Ishikawa (cell line): ENCODE data around the gene RNASEL.

ENCODE experiments used
- CEBPB ChIP-seq: IDR thresholded peaks from 2 replicates; pipeline ENCODE4 v1.6.1; 2012
- CREB1 ChIP-seq: IDR thresholded peaks from 2 replicates; pipeline ENCODE4 v1.6.1; 2012; ENCODE audit warnings: low read depth
- EGR1 ChIP-seq: IDR thresholded peaks from 2 replicates; pipeline ENCODE4 v1.6.1; 2012
- EP300 ChIP-seq: IDR thresholded peaks from 2 replicates; pipeline ENCODE4 v1.6.1; 2012; ENCODE audit warnings: borderline replicate concordance
- FOXM1 ChIP-seq: IDR thresholded peaks from 2 replicates; pipeline ENCODE4 v1.6.1; 2012; ENCODE audit warnings: low read depth, borderline replicate concordance
- MAX ChIP-seq: IDR thresholded peaks from 2 replicates; pipeline ENCODE4 v1.6.1; 2012
- NFIC ChIP-seq: IDR thresholded peaks from 2 replicates; pipeline ENCODE4 v1.6.1; 2012
- RAD21 ChIP-seq: IDR thresholded peaks from 2 replicates; pipeline ENCODE4 v1.6.1; 2012; ENCODE audit warnings: low read depth
- REST ChIP-seq: IDR thresholded peaks from 2 replicates; pipeline ENCODE4 v1.6.1; 2012; ENCODE audit warnings: low read depth, mild to moderate bottlenecking
- TAF1 ChIP-seq: IDR thresholded peaks from 2 replicates; pipeline ENCODE4 v1.6.1; 2012; ENCODE audit warnings: low read depth, mild to moderate bottlenecking
- TCF12 ChIP-seq: IDR thresholded peaks from 2 replicates; pipeline ENCODE4 v1.6.1; 2012; ENCODE audit warnings: low read depth
- TEAD4 ChIP-seq: IDR thresholded peaks from 2 replicates; pipeline ENCODE4 v1.6.1; 2012
- USF1 ChIP-seq: IDR thresholded peaks from 2 replicates; pipeline ENCODE4 v1.6.1; 2012
- YY1 ChIP-seq: IDR thresholded peaks from 2 replicates; pipeline ENCODE4 v1.6.1; 2012; ENCODE audit warnings: low read depth
- ZBTB7A ChIP-seq: IDR thresholded peaks from 2 replicates; pipeline ENCODE4 v1.6.1; 2012; ENCODE audit warnings: low read depth

The RNASEL gene

GRCh38 chr1:182565537-182565936, 23.5 kb downstream of the RNASEL start:
- TF ChIP-seq MAX: no peak

GRCh38 chr1:182564406-182565004, 24.6 kb downstream of the RNASEL start:
- TF ChIP-seq USF1 (no peak), RAD21 (no peak), TCF12 (no peak), YY1 (no peak), EP300 (no peak), FOXM1 (no peak), NFIC (no peak), ZBTB7A (no peak), CEBPB (no peak), EGR1 (no peak), CREB1 (no peak), REST (no peak), MAX (no peak)

- TF ChIP-seq FOXM1: no peak
- TF ChIP-seq EGR1: no peak
- TF ChIP-seq TEAD4: no peak
- no peak for TF ChIP-seq CREB1
- no peak for TF ChIP-seq REST
- TF ChIP-seq EP300: no peak
- TF ChIP-seq NFIC: no peak
- TF ChIP-seq TAF1: no peak
- TF ChIP-seq YY1: no peak
- TF ChIP-seq ZBTB7A: no peak
- TF ChIP-seq USF1: no peak
- TF ChIP-seq RAD21: no peak
Measured at GRCh38 chr1:182563095-182563494, 26.0 kb downstream of the RNASEL start.

- TF ChIP-seq ZBTB7A (no peak), CEBPB (no peak), MAX (no peak), TEAD4 (no peak), RAD21 (no peak), FOXM1 (no peak), YY1 (no peak), TAF1 (no peak), USF1 (no peak), EGR1 (no peak), NFIC (no peak), TCF12 (no peak)
Measured at GRCh38 chr1:182561456-182561855, 27.6 kb downstream of the RNASEL start.

- no peak for TF ChIP-seq ZBTB7A
- TF ChIP-seq TAF1: no peak
- no peak for TF ChIP-seq RAD21
- no peak for TF ChIP-seq TCF12
- TF ChIP-seq EP300: no peak
- no peak for TF ChIP-seq CREB1
- no peak for TF ChIP-seq YY1
- no peak for TF ChIP-seq CEBPB
- TF ChIP-seq FOXM1: no peak
- TF ChIP-seq EGR1: no peak
- no peak for TF ChIP-seq MAX
- TF ChIP-seq TEAD4: no peak
- no peak for TF ChIP-seq REST
- TF ChIP-seq USF1: no peak
Measured at GRCh38 chr1:182560392-182560984, 28.6 kb downstream of the RNASEL start.
